Endometrium (tissue), 2 donors: ENCODE measurements around the gene KLHDC8A.
"Not testable (repeated sequence)": the region's sequence is repeated elsewhere in the genome, so short reads cannot be mapped to it uniquely, and the experiment has no call there.

Experiments used
- FAIRE-seq: peaks from 2 replicates; lab custom pipeline; 2012; peaks lifted over from hg19 to GRCh38; lab: Jason Lieb, UNC
- donor health status: control.
- donor health status: control.

The KLHDC8A gene

DNA sequence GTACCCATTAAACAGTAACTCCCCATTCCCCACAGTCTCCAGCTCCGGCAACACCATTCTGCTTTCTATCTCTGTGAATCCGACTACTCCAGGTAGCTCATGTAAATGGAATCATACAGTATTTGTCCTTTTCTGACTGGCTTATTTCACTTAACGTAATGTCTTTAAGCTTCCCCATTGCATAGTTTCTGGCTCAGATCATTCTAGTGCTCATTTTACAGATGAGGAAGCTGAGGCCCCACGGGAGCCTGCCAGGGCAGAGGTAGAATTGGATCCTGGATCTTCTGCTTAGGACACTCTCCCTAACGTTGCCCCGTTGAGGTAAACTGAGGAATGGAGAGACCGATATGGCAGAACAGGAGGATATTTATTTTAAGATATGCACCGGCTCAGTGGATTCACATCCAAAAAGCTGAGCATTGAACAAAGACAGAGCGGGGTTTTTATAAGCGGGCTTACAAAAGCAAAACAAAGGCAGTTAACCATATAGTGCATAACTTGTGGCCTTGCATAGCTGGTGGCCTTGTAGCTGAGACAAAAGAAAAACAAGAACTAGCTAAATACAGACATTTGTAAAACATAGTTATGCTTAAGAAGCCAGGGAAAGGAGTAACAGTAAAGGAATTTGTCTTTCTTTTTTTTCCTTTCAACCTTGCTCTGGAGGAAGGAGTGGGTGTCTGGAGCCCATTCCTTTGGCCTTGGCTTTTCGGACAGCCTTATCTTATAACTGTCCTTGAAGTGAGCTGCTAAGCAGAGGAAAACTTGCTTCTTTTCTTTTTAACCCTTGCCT, 15.3 kb upstream of the KLHDC8A start:
- FAIRE-seq = no peak

DNA sequence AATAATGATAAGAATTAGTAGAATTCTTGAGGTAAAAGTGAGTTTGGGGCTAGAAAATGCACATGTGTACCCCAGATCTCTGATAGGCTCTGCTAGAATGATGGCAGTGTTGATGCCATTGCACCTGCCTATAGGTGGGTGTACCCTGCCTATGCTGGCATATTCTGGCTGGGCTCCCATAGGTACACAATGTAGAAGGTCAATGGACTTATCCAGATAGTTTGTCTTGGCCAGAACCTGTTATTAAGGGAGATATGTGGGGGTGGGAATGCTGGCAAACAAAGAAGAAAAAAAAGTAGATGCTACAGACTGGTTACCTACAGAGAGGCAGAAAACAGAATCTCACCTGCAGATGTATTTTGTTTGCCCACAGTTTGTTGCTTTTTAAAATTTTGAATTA, 14.1 kb upstream of the KLHDC8A start:
- no peak for FAIRE-seq

- FAIRE-seq = no peak
Observed at GRCh38 chr1:205369701-205370123, 13.0 kb upstream of the KLHDC8A start.

GRCh38 chr1:205368478-205368877, 11.8 kb upstream of the KLHDC8A start:
- no peak for FAIRE-seq

DNA sequence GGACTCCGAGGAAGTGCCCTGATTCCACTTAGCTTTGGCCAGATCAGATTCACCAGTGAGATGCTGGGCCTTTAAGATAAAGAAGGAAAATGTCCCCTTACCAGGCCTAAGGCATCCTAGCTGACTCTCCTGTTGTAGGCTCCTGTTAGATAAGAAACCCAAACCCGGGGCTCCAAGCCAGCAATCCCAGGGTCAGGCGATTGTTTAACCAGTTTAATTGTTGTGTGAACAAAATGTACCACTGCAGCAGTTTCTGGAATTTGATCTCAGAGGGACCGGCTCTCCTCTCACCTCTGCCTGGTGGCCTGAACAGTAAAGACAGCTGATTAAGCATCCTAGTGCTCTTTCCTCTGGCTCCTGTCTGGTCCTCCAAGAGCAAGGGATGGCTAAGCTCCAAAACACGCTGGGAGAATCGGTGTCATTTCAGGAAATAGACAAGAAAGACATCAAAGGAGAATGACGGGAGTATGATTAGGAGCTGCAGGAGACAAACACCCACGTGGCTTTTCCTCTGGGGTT, 9.3 kb upstream of the KLHDC8A start:
- no peak for FAIRE-seq

GRCh38 chr1:205365086-205365485, 8.4 kb upstream of the KLHDC8A start:
- FAIRE-seq = not testable (repeated sequence)

GRCh38 chr1:205360891-205361290, 4.2 kb upstream of the KLHDC8A start:
- FAIRE-seq = no peak

DNA sequence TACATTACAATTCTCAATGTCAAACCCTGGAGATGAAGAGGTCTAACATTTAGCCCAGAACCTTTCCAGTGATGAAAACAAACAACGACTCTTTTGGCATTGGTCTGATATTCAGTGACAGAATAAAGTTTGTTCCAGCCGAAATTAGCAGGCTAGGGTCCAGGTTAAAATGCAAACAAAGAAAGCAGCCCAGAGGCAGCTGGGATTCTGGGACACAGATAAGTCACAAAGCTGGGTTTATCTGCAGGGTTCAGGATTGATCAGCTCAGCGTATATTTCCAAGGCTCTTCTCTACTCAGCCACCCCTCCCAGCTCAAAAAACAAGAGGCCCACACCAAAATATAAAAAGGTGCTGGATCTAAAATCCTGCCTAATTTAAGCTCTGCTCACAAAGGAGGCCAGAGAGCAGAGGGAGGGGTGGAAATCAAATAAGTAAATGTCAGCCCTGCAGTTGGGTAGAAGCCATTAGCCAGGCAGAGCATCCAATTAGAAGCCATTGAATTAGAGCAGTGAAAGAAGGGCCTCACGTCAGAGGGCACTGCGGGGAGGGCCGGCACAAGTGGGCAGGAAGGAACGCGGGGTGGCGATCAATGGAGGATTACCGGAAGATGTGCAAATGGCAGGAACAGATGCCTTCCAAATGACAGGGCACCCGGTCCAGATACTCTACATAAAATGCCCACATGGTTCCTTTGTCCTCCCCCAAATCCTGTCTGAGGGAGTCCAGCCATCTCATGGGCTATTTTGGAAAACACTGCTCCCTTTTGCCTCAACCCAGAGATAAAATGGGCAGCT, 3.2 kb upstream of the KLHDC8A start:
- no peak for FAIRE-seq

DNA sequence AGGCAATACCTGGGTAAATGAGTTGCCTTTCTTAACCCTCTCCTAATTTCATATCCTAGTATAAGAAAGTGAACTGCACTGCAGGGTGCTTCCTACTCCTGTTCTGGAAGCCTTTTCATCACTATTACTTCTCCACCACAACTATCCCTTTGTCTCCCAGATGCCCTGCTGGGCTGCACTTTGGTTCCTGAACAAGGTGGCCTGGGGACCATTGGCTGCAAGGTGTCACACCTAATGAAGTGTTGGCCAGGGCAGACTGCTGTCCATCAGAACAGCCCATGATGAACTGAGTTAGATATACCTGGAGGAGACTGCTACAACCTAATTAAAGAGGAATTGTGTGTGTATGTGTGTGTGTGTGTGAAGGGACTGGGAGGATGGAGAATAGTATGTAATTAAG, 1.9 kb upstream of the KLHDC8A start:
- no peak for FAIRE-seq

GRCh38 chr1:205357567-205357966, 845 bp upstream of the KLHDC8A start:
- FAIRE-seq = no peak

DNA sequence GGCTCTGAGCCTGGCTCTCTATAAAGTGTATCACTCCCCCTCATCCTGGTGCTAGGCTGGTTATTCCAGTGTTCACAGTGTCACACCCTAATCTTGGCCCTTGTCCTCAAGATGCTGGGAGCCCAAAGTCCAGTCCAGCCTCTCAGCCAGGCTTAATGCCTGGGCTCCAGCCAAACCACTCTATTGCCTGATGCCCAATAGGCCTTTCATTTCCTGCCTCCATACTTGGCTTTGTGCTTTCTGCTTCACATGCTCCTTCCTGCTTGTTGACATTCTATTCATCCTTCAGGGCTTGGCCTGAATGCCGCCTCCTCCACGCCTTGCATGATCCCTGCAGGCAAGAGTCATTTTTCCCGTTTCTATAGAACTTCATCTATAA, 1.7 kb downstream of the KLHDC8A start:
- FAIRE-seq = no peak

GRCh38 chr1:205354259-205355074, 2.3 kb downstream of the KLHDC8A start:
- FAIRE-seq = no peak

GRCh38 chr1:205353612-205354011, 3.1 kb downstream of the KLHDC8A start:
- no peak for FAIRE-seq

DNA sequence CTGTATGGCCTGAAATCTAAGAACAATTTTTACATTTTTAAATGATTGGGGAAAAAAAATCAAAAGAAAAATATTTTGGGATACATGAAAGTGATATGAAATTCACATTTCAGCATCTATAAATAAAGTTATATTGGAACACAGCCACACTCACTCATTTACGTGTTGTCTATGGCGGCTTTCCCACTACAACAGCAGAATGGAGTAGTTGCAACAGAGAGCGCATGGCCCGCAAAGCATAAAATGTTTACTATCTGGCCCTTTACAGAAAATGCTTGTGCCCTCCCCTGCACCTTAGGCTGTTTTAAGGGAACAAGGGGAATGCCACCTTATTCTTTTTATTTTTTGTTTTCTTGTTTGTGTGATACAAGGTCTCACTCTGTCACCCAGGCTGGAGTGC, 3.5 kb downstream of the KLHDC8A start:
- no peak for FAIRE-seq

DNA sequence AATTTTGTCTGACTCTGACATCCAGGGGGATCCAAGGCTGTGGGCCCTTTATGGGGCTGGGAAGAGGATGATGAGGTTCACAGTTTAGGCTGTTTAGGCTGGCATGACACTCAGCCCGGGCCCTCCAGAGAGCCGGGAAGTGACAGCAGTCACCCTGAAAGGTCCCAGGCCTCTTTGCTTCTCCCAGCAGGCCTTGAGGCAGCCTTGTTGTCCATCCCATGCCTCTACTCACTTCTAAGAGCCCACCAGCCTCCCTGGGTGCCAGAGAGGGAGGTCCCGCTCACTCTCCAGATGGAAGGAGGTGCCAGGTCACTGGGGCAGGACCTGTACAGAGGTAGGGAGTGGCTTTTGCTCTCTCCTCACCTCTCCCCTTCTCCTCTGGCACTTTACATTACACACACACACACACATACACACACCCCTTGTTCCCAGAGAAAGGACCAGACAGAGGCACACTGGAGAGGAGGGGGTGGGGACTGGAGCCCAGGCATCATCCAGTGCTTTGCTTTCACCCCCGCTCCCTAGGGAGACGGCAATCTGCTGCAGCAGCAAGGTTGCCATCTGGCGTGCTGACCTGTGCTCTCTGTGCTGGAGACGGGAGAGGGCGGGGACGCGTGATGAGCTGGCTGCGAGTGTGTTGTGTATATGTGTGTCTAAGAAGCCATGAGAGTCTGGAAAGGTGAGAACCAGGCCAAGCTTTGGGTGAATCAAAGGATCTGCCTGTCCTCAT, 4.6 kb downstream of the KLHDC8A start:
- no peak for FAIRE-seq

GRCh38 chr1:205350691-205351141, 6.0 kb downstream of the KLHDC8A start:
- no peak for FAIRE-seq

- no peak for FAIRE-seq
Observed at GRCh38 chr1:205350124-205350523, 6.6 kb downstream of the KLHDC8A start.

DNA sequence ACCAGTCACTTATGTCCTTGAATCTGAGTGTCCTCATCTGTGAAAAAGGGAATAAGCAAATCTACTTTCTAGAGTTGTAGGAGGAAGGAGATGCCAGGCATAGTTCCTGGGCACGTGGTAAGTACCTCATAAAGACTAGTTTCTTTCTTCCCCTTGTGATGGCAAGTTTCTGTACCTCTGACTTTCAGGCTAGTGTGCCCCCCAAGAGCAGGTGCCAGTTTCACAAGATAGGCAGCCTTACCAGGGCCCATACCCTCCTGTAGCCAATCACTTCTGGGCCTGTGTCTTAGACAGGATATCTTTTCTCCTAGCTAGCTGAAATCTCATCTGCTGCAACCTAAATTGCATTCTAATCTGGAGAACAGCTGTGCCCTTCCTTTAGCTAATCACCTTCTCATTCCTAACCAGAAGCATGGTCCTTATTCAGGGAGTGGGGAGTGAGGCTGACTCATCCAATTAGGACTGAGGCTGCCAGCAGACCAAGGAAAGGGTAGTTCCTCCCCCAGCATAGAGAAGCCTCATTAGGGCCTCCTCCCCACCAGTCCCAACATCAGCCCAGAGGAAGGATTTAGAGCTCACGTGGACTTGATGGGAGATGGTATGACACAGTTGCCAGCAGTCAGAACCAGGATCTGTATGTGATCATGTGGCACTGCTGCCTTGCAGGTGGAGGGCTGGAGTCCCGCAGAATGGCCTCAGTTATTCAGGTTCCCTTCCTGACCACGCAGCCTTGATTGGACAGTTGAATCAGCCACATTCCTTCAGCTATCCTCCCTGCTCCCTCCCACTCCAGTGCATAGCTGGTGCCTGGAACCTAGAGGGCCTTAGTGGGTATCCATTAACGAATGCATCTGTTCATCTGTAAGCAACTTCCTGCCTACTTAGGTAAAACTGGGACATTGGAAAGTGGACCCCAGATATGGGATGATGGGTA, 7.9 kb downstream of the KLHDC8A start:
- no peak for FAIRE-seq

- FAIRE-seq = no peak
Observed at GRCh38 chr1:205346956-205347574, 9.7 kb downstream of the KLHDC8A start.

- no peak for FAIRE-seq
Observed at GRCh38 chr1:205345761-205346160, 11.0 kb downstream of the KLHDC8A start.
